ENCODE results near the gene RBPJL. TPM values are rescaled to one million over a fixed set of nuclear protein-coding genes. Genes with fewer than 3 reads are reported as not detected.

The RBPJL gene
- total RNA-seq, 1 donor, result not detected

DNA sequence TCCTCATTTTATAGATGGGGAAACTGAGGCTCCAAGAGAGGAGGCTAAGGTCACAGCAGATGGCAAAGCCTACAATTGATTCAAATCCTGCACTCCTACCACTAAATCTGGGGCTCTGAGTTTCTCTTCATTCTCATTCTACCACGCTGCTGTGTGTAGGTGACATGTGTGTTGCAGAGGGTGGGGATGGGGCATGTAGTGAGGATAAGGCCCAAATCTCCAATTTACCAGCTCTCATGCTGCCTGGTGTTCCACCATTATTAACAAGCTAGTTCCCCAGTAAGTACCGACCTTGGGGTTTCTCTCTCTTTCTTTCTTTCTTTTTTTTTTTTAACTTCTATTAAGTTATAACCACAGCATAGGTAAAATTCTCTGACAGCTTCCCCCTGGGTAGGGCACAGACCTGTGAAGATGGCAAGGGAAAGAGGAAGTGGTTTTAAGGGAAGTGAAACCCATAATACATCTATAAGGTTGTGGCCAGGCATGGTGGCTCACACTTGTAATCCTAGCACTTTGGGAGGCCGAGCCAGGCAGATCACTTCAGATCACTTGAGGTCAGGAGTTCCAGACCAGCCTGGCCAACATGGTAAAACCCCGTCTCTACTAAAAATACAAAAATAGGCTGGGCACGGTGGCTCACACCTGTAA, 14.4 kb downstream of the RBPJL start:
- no peak overlapping the region for H3K4me3 ChIP-seq (ENCODE audit: low read length)
- H3K4me1 ChIP-seq (ENCODE audit: insufficient read depth, low read length), result peaks cover 28% of the 10 kb centered on the region
- peaks cover 5% of the 10 kb centered on the region for H3K27me3 ChIP-seq (ENCODE audit: insufficient read depth, low read length)
- no peaks in the 10 kb centered on the region for H3K9me3 ChIP-seq (ENCODE audit: low read depth, low read length)

DNA sequence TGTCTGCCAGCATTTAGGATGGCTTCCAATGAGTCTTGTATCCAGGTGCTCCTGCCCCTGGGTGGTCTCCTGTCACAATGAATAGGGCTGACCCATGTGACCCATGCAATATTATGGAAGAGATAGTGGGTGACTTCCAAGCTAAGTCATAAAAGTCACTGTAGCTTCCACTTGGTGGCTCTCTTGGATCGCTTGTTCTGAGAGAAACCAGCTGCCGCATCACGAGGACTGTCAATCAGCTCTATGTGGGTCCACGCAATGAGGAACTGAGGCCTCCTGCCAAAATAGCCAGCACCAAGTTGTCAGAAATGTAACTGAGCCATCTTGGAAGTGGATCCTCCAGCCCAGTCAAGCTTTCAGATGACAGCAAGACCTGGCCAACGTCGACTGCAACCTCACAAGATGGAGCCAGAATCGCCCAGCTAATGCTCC, 16.3 kb downstream of the RBPJL start:
- H3K27me3 ChIP-seq (ENCODE audit: insufficient read depth, low read length), result no peaks in the 10 kb centered on the region
- no peaks in the 10 kb centered on the region for H3K9me3 ChIP-seq (ENCODE audit: low read depth, low read length)
- H3K4me1 ChIP-seq (ENCODE audit: insufficient read depth, low read length), result peaks cover 28% of the 10 kb centered on the region
- H3K4me3 ChIP-seq (ENCODE audit: low read length), result no peak overlapping the region

DNA sequence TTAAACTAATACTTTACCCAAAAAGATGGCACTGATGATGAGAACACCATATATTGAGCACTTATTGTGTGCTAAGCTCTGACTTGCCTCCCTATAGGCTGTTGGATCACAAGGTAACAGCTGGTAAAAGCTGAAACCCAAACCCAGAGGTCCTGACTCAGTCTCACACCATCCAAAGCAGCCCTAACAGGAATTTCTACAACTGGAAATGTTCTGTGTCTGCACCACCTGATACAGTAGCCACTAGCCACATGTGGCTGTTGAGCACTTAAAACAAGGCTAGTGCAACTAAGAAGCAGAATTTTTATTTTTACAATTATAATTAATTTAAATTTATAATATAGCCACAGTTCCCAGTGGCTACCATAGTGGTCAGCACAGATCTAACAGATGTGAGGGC, 17.1 kb downstream of the RBPJL start:
- Histone ChIP-seq H3K4me1 (ENCODE audit: insufficient read depth, low read length) (peaks cover 26% of the 10 kb centered on the region), H3K27me3 (ENCODE audit: insufficient read depth, low read length) (no peaks in the 10 kb centered on the region), H3K4me3 (ENCODE audit: low read length) (no peak overlapping the region), H3K9me3 (ENCODE audit: low read depth, low read length) (no peaks in the 10 kb centered on the region)

DNA sequence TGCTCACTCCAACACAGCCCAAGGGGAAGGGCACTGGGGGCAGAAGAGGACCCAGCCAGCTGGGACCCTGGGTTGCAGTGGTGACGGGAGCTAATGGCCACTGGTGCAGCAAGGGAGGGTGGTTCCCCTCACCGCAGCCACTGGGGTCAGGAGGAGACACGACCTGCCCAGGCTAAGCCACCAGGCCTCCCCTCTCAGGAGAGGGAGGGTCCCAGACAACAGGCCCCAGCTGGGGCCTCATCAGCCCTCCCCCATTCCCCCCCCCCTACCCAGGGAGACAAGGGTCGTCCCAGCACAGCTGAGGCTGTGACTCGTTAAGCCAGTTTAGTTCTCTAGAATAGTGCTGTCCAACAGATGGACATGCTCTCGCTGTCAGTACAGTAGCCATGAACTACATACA, 18.7 kb downstream of the RBPJL start:
- H3K4me3 ChIP-seq (ENCODE audit: low read length), result no peak overlapping the region
- peaks cover 11% of the 10 kb centered on the region for H3K4me1 ChIP-seq (ENCODE audit: insufficient read depth, low read length)
- H3K27me3 ChIP-seq (ENCODE audit: insufficient read depth, low read length), result no peaks in the 10 kb centered on the region
- no peaks in the 10 kb centered on the region for H3K9me3 ChIP-seq (ENCODE audit: low read depth, low read length)

DNA sequence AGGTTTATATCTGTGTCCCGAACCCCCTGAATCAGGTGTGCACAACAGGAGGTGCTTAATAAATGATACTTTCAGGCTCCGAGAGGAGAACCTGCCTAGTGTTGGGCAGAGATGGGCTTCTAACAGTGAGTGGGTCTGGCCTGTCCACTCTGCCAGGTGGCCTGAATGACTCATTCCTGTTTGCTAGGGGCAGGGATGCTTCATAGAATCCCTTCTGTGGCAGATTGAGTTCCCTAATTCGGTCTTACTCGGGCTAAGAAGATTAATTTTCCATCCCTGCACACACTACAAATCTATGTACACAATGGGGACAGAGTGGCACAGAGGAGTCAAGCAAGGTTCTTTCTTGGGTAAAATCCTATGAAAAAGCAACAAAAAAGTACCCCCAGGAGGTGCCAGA, 21.8 kb downstream of the RBPJL start:
- H3K9me3 ChIP-seq (ENCODE audit: low read depth, low read length), result no peaks in the 10 kb centered on the region
- H3K4me1 ChIP-seq (ENCODE audit: insufficient read depth, low read length), result no peaks in the 10 kb centered on the region
- no peak overlapping the region for H3K4me3 ChIP-seq (ENCODE audit: low read length)
- H3K27me3 ChIP-seq (ENCODE audit: insufficient read depth, low read length), result no peaks in the 10 kb centered on the region

DNA sequence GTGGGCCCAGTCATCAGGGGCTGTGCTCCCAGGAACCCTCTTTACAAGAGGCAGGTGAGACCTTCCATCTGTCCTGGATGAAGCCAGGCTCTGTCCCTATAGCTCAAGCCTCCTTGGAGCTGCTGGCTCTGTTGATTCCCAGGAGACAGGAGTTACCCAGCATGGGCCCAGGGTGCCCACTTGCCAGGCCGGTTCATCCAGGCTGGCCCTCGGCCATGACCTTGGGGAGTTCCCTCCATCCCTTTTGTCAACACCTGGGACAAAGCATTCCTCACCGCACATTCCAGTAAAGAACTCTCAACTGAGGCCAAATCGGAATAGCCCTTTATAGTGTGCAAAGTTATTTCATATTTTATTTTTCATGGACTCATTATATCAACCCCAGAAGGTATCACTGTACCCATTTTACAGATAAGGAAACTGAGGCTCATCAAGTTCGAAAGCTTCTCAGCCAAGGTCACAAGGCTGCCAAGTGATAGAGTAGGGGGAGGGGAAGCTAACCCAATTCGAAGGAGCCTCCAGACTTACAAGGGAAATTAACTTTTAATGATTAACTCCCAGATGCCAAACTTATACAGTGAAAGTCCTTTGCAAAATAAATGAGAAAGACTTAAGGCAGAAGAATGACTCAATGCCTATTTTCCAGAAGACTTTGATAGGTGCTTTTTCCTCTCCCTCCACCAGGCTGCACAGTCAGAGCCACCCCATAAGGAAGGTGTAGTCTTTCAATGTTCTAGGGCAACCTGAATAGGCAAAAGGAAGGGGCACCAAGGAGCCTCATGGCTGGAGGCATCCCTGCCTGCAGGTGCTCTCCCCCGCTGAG, 23.1 kb downstream of the RBPJL start:
- Histone ChIP-seq H3K27me3 (ENCODE audit: insufficient read depth, low read length) (no peaks in the 10 kb centered on the region), H3K4me1 (ENCODE audit: insufficient read depth, low read length) (no peaks in the 10 kb centered on the region), H3K4me3 (ENCODE audit: low read length) (no peak overlapping the region), H3K9me3 (ENCODE audit: low read depth, low read length) (no peaks in the 10 kb centered on the region)

DNA sequence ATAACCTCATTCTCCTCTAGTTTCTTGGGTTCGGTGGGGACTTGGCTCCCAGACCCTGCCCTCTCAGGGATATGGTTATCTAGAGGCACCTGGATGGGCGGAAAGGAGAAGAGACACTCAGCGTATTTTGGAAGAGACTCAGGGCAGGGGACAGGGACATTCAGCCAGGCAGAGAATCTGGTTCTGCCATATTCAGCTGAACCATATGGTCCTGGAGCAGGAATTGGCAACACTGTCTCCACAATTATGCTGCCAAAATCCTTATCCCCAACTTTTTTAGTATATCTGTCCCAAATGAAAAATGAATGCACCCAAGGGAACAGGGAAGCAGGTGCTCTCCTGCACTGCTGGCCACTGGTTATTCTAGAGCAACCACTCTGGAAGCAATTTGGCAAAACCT, 23.8 kb downstream of the RBPJL start:
- Histone ChIP-seq H3K4me3 (ENCODE audit: low read length) (no peak overlapping the region), H3K27me3 (ENCODE audit: insufficient read depth, low read length) (no peaks in the 10 kb centered on the region), H3K9me3 (ENCODE audit: low read depth, low read length) (no peaks in the 10 kb centered on the region), H3K4me1 (ENCODE audit: insufficient read depth, low read length) (no peaks in the 10 kb centered on the region)

DNA sequence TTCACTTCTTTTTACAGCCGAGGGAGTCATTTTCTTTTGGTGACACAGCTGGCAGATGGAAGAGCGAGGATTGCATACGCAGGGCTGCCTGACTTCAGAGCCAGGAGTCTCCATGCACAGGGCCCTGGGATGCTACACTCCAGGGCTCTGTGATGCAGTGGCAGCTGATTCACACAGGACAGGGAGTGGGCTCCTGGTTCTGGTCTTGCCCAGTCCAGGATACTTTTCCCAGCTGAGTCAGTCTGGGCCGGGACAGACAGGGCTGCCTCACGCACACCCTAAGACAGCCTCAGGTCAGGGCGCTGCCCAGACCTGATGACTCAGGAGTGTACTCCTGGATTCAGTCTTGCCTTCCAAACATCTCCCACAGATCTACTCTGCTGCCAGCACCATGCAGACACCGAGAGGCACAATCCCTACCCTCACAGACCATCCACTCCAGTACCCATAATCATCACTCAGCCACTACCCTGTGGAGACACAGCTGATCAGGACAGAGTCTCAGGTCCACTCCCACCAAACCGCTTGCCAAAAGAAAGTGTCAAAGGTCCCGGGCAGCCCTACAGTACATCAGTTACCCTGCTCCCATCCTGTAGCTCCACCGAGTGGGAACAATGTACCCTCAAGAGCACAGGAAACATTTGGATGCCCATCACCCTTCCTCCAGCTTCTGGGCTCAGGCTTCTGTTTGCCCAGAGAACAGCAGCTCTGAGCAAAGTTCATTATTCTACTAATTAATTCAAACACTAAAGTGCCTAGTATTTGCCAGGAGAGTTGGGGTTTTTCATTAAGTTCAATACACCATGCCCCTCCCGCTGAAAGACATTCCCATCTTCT, 30.1 kb downstream of the RBPJL start:
- H3K4me3 ChIP-seq (ENCODE audit: low read length), result no peak overlapping the region
- no peaks in the 10 kb centered on the region for H3K27me3 ChIP-seq (ENCODE audit: insufficient read depth, low read length)
- no peaks in the 10 kb centered on the region for H3K9me3 ChIP-seq (ENCODE audit: low read depth, low read length)
- no peaks in the 10 kb centered on the region for H3K4me1 ChIP-seq (ENCODE audit: insufficient read depth, low read length)

DNA sequence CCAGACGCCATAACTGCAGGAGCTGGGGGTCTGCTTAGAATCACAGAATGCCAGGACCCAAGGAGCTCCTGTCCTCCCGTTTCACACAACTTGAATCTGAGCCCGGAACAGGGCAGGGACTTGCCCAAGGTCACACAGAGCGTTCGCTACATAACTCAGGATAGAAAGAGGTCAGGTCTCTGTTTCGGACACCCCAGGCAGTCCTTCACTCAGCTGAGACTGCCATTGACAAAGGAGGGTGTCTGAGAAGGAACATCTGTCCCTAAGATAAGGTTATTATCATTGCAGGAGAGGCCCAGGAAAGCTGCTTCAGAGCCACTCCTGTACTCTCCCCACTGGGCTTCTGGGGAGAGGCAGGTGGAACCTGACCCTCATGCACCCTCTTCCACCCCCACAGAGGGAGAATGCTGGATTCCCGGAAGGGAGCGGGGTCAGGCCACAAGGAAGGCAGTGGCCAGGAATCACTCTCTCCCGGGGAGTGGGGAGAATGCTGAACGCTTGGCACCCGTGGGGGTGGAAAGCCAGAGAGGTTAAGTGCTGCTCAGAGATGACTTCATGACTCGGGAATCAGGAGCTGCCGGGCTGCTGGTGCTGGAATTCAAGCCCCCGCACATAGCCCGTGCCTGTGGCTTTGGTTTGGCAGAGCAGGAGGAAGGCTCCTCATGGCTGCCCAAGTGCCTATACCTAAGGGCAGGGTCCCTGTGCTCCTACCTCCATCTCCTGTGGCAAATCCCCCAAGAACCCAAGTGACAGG, 30.9 kb downstream of the RBPJL start:
- Histone ChIP-seq H3K4me3 (ENCODE audit: low read length) (no peak overlapping the region), H3K4me1 (ENCODE audit: insufficient read depth, low read length) (no peaks in the 10 kb centered on the region), H3K9me3 (ENCODE audit: low read depth, low read length) (no peaks in the 10 kb centered on the region), H3K27me3 (ENCODE audit: insufficient read depth, low read length) (no peaks in the 10 kb centered on the region)

DNA sequence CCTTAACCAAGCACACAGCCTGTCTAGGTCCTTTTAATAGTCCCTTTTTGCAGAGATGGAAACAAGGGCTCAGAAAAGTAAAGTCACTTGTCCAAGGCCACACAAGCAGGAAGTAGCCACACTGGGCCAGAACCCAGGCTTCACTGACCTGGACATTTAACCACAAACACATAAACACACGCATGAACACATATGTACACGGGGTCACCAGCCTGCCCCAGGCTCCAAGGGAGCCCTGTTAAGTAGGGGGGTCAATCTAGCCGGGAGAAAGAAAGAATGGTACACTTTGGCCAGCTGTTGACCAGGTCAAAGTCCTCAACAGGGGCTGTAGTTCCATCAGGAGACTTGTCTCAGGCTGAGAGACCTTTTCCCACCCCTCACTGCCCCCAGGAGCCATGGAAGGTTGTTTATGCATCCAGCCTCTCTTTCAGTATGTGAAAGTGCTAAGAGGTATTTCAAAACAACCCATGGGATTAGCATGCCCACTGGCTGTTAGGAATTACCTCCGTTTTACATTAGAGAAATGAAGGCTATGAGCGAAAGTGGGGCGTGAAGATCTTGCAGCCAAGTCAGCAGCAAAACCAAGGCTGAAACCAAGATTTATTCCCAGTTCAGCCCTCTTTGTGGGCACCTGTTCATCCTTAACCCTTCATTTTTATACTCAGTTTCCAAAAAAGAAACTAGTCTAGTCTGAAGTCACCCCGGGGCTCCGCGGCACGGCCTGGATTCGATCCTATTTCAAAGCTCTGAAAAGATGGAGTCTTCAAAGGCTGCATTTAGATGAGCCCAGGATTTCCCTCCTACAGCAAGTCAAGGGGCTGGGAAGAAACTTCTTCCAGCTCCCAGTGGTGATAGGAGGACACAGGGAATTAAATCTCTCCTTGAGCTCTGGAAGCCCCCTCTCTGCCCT, 31.7 kb downstream of the RBPJL start:
- H3K4me1 ChIP-seq (ENCODE audit: insufficient read depth, low read length), result no peaks in the 10 kb centered on the region
- H3K27me3 ChIP-seq (ENCODE audit: insufficient read depth, low read length), result no peaks in the 10 kb centered on the region
- no peak overlapping the region for H3K4me3 ChIP-seq (ENCODE audit: low read length)
- H3K9me3 ChIP-seq (ENCODE audit: low read depth, low read length), result no peaks in the 10 kb centered on the region

DNA sequence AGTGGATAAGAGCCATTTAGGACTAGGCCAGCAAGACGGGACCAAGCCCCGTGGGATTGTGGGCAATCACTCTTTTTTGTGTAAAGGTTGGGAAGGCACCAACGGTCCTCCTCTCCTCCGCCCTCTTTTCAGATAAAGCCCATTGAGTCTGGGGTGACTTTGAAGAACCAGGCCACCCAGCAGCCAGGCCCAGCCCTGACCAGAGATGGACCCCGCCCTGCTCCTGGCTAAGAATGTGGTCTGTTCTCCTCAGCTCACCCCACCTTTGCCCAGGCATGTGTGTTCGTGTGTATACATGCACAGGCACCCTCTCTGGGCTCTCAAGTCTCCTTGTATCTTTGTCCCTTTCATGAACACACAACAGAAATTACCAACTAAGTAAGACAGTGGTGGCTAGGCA, 32.4 kb downstream of the RBPJL start:
- H3K27me3 ChIP-seq (ENCODE audit: insufficient read depth, low read length), result no peaks in the 10 kb centered on the region
- H3K4me1 ChIP-seq (ENCODE audit: insufficient read depth, low read length), result peaks cover 6% of the 10 kb centered on the region
- H3K4me3 ChIP-seq (ENCODE audit: low read length), result no peak overlapping the region
- no peaks in the 10 kb centered on the region for H3K9me3 ChIP-seq (ENCODE audit: low read depth, low read length)

DNA sequence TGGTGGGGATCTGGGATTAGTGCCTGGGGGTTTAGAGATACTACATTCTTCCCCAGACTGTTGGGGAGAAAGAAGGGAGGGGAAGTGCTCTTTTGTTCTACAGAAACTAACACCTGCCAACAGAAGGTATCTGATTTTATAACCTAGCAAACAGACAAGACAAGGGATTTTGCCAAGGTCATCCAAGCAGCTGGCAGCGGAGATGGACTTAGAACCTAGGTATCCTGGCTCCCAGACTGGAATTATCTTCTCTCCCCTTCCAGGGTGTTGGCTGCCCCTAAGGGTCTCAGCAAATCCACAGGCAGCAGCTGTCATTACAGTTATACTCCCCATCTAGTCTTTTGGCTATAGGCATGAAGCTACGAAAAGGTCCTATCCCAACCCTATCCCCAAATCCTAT, 33.2 kb downstream of the RBPJL start:
- H3K27me3 ChIP-seq (ENCODE audit: insufficient read depth, low read length), result no peaks in the 10 kb centered on the region
- H3K4me1 ChIP-seq (ENCODE audit: insufficient read depth, low read length), result peaks cover 14% of the 10 kb centered on the region
- no peaks in the 10 kb centered on the region for H3K9me3 ChIP-seq (ENCODE audit: low read depth, low read length)
- no peak overlapping the region for H3K4me3 ChIP-seq (ENCODE audit: low read length)

DNA sequence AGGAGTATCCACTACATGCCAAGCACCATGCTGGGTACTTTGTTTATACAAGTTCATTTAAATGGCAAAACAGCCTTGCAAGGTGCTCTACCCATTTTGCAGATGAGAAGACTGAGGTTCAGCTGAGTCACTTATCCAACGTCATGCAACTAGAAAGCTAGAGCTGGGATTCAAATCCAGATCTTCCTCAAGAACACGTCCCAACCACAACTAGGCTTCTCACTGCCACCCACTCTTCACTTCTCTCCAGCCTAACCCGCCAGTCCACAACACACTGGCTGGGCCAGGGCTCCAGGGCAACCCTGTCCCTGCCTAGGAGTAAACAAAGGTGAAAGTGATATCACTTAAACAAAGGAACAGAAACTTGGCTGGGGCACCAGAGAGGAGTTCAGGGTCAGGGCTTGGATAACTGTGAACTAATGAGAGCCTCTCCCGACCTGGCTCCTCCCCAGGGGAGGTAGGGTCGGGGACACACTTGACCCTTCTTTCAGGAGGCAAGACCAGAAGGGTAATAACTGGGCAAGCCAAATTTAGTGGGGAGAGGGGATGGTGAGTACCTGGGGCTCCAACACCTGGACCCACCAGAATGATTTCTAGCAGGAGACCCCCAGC, 33.7 kb downstream of the RBPJL start:
- Histone ChIP-seq H3K9me3 (ENCODE audit: low read depth, low read length) (no peaks in the 10 kb centered on the region), H3K27me3 (ENCODE audit: insufficient read depth, low read length) (no peaks in the 10 kb centered on the region), H3K4me3 (ENCODE audit: low read length) (no peak overlapping the region), H3K4me1 (ENCODE audit: insufficient read depth, low read length) (peaks cover 19% of the 10 kb centered on the region)

Data from mononuclear cell (primary cell).